Measurements from ENCODE around the gene A4GALT. TPM values are rescaled to one million over a fixed set of nuclear protein-coding genes. Genes with fewer than 3 reads are reported as not detected.

A4GALT gene
- total and polyA plus RNA-seq, 2 experiments from 2014 or later: 7.0 to 16.2 TPM

- H3K36me3 Mint-ChIP-seq (ENCODE audit: low read depth): no peaks in the 10 kb centered on the region; the same call in 1 of the 3 replicates
- H3K4me1 Mint-ChIP-seq: peaks cover 23% of the 10 kb centered on the region
- no peak overlapping the region for H3K4me3 ChIP-seq
- no peaks in the 10 kb centered on the region for H3K79me2 ChIP-seq (replicated peaks; ENCODE audit: insufficient read depth)
- peaks cover 18% of the 10 kb centered on the region for H3K4me1 ChIP-seq (ENCODE audit: insufficient read depth)
- H3K27ac ChIP-seq (ENCODE audit: low read depth): no peak overlapping the region
- H3K9me2 ChIP-seq (ENCODE audit: insufficient read depth): no peaks in the 10 kb centered on the region
- H3K9me3 Mint-ChIP-seq: no peaks in the 10 kb centered on the region
- H3K36me3 ChIP-seq (ENCODE audit: insufficient read depth): no peaks in the 10 kb centered on the region
- no peak for TF ChIP-seq ZNF331 (CRISPR knock-in tag; IDR thresholded peaks at IDR 0.05; ENCODE audit: low read depth)
- TF ChIP-seq, protein P1, sequence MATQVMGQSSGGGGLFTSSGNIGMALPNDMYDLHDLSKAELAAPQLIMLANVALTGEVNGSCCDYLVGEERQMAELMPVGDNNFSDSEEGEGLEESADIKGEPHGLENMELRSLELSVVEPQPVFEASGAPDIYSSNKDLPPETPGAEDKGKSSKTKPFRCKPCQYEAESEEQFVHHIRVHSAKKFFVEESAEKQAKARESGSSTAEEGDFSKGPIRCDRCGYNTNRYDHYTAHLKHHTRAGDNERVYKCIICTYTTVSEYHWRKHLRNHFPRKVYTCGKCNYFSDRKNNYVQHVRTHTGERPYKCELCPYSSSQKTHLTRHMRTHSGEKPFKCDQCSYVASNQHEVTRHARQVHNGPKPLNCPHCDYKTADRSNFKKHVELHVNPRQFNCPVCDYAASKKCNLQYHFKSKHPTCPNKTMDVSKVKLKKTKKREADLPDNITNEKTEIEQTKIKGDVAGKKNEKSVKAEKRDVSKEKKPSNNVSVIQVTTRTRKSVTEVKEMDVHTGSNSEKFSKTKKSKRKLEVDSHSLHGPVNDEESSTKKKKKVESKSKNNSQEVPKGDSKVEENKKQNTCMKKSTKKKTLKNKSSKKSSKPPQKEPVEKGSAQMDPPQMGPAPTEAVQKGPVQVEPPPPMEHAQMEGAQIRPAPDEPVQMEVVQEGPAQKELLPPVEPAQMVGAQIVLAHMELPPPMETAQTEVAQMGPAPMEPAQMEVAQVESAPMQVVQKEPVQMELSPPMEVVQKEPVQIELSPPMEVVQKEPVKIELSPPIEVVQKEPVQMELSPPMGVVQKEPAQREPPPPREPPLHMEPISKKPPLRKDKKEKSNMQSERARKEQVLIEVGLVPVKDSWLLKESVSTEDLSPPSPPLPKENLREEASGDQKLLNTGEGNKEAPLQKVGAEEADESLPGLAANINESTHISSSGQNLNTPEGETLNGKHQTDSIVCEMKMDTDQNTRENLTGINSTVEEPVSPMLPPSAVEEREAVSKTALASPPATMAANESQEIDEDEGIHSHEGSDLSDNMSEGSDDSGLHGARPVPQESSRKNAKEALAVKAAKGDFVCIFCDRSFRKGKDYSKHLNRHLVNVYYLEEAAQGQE (IDR thresholded peaks at IDR 0.05; ENCODE audit: unreplicated experiment): no peak
- TF ChIP-seq POLR2AphosphoS5 (IDR thresholded peaks at IDR 0.05; ENCODE audit: low read depth): no peak
- no peak for TF ChIP-seq ZNF114 (CRISPR knock-in tag; IDR thresholded peaks at IDR 0.05)
- no peak for TF ChIP-seq ETS1 (IDR thresholded peaks at IDR 0.05)
- TF ChIP-seq EZH2phosphoT487 (IDR thresholded peaks at IDR 0.05; ENCODE audit: unreplicated experiment): no peak
- no peak for TF ChIP-seq EZH2 (IDR thresholded peaks at IDR 0.05; ENCODE audit: low read depth, unreplicated experiment)
- TF ChIP-seq, protein P2, sequence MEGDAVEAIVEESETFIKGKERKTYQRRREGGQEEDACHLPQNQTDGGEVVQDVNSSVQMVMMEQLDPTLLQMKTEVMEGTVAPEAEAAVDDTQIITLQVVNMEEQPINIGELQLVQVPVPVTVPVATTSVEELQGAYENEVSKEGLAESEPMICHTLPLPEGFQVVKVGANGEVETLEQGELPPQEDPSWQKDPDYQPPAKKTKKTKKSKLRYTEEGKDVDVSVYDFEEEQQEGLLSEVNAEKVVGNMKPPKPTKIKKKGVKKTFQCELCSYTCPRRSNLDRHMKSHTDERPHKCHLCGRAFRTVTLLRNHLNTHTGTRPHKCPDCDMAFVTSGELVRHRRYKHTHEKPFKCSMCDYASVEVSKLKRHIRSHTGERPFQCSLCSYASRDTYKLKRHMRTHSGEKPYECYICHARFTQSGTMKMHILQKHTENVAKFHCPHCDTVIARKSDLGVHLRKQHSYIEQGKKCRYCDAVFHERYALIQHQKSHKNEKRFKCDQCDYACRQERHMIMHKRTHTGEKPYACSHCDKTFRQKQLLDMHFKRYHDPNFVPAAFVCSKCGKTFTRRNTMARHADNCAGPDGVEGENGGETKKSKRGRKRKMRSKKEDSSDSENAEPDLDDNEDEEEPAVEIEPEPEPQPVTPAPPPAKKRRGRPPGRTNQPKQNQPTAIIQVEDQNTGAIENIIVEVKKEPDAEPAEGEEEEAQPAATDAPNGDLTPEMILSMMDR (conservative IDR thresholded peaks at IDR 0.05; ENCODE audit: low read depth in 2 of 2): no peak
- no peak for TF ChIP-seq NANOG (IDR thresholded peaks at IDR 0.05; ENCODE audit: borderline replicate concordance)
- no peak for TF ChIP-seq ZNF462 (CRISPR knock-in tag; IDR thresholded peaks at IDR 0.05)
- no peak for TF ChIP-seq STAT1 (IDR thresholded peaks at IDR 0.05; ENCODE audit: unreplicated experiment)
- TF ChIP-seq JUNB (IDR thresholded peaks at IDR 0.05; ENCODE audit: unreplicated experiment): no peak
- TF ChIP-seq CREB1 (CRISPR knock-in tag; IDR thresholded peaks at IDR 0.05; ENCODE audit: low read depth): no peak
- no peak overlapping the region for H3K4me2 ChIP-seq
- 0 out of 2 replicates have a peak, but pooled peaks cover 2% of the 10 kb centered on the region for H3F3A ChIP-seq (replicated peaks; ENCODE audit: low read depth)
- no peak overlapping the region for H2AFZ ChIP-seq
- no peak overlapping the region for H3K4me3 Mint-ChIP-seq
- ATAC-seq (no peak), DNase-seq (ENCODE audit: low spot score) (no peak)
- H4K20me1 ChIP-seq (replicated peaks; ENCODE audit: insufficient read depth): no peaks in the 10 kb centered on the region
- no peaks in the 10 kb centered on the region for H3K27me3 ChIP-seq (ENCODE audit: insufficient read depth)
- H3K27me3 Mint-ChIP-seq (ENCODE audit: insufficient read depth, low read depth, poor library complexity): peaks cover 12% of the 10 kb centered on the region
- no peak overlapping the region for H3K27ac Mint-ChIP-seq
These were observed 19.8 kb downstream of the A4GALT start for GRCh38 chr22:42700901-42701300.
